GM18526 (cell line): ENCODE results near the gene ST6GALNAC4.

Source experiments
- POLR2A ChIP-seq: IDR thresholded peaks from 3 replicates; pipeline ENCODE4 v1.6.1; 2011; ENCODE audit not compliant: insufficient read length; ENCODE audit errors: extremely low read depth

The ST6GALNAC4 gene

DNA sequence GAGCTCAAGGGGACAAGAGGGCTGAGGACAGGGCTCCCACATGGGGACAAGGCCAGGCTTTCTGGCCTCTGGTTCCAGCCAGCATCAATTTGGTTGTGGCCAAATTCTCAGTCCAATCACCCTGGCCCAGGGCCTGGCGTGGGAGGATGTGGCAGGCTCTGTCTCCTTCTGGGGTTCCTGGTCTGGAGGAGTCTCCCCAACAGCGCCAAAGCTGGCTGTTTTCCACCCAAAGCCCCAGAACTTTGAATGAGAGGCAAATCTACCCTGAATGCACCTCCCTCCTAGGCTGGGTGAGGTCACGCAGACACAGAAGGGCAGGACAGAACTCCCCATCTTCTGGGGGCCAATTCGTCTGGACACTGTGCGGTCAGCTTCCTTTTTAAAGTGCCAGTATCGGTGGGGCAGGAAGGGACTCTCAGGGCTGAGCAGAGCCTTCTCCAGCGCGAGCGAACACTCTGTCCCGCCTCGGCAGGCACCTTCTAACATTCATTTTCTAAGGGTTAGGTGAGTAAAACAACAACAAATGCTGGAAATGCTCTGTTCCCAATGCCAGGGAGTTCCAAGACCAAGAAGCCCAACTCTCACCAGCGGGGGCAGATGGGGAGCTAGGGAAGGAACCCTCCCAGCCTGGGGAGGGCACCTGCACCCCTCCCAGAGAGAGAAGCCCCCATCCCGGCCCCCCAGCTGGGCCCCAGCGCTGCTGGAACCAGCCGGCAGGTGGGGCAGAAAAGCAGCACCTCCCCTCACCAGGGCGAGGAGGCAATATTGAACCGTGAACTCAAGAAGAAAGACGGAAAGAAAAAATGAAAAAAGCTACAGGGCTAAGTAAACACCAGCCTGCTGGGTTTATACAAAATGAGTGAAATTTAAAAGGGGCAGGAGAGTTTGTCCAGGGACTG, 24.5 kb upstream of the ST6GALNAC4 start:
- no peak for TF ChIP-seq POLR2A

DNA sequence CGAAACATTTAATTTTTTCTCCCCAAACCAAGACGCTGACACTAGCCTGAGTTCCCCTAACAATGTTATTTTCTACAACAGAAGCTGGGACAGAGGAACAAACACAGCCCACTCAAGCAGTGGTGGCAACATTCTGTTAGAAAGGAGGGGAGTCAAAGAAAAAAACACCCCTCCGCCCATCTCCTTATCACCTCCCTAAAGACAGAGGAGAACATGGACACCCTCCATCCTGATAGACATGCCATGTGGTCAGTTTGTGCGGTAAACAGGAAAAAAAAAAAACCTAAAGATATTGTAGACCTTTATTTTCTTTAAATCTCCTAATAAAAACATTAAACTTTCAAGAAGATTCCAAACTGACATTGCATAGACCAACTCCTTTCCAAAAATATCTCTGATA, 23.8 kb upstream of the ST6GALNAC4 start:
- TF ChIP-seq POLR2A, result no peak

DNA sequence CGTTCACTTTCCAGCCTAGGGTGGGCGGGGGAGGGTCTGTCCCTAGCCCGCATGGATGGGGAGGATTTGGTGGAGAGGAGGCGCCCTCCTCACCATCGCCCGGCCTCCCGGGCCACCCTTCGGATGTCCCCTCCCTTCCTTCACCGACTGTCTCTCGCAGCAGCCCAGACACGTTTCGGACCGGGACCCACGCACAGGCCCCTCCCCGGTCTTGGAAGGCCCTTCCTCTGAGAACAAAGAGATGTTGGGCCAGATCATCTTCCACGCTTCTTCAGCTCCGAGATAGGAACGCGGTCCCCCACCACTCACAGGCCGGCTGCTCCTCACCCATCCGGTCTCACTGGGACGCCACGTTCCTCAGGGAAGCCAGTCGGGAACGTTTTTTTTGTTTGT, 21.5 kb upstream of the ST6GALNAC4 start:
- no peak for TF ChIP-seq POLR2A

DNA sequence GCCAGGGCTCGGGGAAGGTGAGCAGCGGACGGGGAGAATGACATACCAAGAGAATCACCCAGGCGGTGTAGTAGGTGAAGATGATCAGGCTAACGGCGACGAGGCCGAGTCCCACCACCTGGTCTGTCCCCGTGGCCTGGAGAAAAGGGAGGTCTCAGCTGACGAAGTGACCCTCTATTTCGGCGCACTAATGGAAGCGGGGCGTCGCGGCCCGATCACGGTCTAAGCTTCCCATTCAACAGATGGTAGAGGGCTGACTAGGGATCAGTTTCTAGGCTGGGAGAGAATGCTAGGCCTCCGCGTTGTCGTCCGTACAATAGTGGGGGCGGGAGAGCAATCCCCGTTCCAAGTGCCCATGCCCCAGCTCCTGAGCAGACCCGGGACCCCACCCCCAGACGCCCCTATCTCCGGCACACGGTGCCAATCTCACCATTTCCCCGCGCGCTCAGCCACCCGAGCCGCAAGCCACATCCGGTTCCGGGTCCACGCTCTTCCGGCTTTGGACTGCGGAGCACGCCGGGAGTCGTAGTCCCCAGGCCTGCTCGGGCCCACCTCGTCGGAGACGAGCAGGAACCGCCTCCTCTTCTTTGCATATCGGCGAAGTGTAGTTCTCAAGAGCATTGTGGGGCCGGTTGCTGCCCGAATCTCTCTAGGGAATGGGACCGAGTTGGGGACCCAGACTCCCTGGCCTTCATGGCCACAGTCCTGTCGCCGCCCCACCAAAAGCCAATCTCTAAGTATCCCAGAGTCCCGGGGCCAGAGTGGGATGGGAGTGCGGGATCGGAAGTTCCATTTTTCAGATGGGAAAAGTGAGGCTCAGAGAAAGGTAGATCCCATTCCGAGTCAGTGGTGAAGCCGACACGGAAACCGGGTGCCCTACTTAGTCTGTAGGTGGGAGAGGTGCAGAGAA, 20.8 kb upstream of the ST6GALNAC4 start, which contains the start of gene DPM2:
DPM2 (minus strand) TSS at position 467 of the 910 bp plus-strand sequence; CDS start at position 433, 34 bp downstream.
- peak; percentile 70 for TF ChIP-seq POLR2A

DNA sequence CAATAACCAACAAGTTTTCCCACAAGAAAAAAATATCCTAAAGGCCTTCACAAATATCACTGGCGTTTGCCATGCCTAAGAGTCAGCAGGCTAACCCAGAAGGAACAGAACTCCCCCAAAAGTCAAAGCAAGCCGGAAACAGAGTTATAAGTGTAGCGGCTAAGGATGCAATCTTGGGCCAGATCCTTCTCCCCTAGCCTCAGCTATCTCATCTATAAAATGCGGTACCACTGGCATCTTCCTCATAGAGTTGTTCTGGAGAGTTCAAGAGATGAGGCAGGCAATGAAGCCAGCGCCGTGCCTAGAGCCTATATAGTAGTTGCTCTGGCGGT, 20.2 kb upstream of the ST6GALNAC4 start:
- no peak for TF ChIP-seq POLR2A

DNA sequence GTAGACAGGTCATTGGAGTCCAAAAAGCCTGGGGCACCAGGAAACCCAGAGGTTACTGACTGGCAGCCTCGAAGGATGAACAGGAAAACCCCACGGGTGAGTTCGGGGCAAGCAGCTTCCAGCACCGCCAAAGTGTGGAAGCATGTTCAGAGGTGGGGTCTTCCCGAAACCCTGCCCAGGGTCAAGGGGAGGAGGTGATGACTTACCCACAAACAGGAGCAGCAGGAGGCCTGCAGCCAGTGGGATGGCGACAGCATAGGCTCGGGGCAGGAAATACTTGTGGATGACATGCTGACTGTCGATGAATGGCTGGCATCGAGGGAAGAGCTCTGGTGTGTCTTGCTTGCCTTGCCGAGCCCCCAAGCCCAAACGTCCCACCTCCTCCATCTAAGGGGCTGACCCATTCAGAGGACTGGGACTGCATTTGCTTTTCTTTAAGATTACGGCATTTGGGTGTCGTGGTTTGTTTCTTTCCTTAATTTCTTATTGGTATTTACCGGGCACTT, 19.6 kb upstream of the ST6GALNAC4 start:
- no peak for TF ChIP-seq POLR2A

DNA sequence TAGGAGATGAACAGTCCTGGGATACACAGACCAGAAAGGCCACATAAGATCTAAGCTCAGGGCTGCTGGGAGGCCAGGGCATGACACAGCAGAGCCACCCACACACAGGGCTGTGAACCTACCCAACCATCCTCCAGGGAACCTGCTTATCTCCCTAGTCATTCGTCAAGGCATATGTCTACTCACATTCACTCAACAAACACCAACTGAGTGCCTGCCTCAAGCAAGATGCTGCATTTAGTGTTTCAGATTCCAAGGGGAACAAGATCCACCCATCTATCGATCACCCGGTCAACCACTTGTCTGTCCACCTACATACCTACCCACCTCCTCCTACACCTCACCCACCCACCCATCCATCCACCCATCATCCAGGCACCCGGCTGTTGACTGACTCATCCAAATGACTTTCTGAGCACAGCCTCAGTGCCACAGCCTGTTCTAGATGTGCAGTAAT, 19.0 kb upstream of the ST6GALNAC4 start:
- no peak for TF ChIP-seq POLR2A

DNA sequence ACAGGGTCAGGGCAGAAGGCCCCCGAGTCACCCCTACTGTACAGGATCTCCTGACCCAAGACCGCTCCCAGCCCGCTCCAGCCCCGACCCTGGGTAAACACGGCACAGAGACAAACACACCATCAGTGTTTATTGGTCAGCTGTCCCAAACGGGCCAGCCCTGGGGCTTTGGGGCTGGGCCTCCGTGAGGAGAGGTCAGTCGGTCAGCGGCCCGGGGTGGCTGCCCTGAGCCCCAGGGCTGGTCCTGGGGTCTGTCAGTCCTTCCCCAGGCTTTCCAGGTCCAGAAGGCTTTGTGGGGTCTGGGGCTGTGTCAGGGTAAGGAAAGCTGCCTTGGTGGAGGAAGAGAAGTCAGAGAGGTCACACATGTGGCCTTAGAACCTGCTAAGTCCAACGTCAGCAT, 18.1 kb upstream of the ST6GALNAC4 start:
- no peak for TF ChIP-seq POLR2A

DNA sequence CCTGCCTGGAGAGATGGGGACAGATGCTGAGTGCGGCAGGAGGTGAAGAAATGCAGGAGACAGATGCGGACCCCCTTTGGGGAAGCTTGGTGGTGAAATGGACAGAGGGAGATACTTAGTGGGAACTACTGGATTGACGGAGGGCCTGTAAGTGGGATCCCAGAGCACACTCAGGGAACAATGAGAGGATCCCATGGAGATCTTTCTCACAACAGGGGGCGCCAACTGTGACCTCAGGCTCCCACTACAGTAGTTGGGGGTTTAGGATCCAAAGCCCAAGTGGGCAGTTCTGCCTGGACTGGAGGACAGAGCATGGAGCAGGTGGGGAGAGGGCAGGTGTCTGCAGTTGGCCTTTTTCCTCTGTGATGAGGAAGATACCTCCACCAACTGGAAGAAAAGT, 17.4 kb upstream of the ST6GALNAC4 start:
- no peak for TF ChIP-seq POLR2A

DNA sequence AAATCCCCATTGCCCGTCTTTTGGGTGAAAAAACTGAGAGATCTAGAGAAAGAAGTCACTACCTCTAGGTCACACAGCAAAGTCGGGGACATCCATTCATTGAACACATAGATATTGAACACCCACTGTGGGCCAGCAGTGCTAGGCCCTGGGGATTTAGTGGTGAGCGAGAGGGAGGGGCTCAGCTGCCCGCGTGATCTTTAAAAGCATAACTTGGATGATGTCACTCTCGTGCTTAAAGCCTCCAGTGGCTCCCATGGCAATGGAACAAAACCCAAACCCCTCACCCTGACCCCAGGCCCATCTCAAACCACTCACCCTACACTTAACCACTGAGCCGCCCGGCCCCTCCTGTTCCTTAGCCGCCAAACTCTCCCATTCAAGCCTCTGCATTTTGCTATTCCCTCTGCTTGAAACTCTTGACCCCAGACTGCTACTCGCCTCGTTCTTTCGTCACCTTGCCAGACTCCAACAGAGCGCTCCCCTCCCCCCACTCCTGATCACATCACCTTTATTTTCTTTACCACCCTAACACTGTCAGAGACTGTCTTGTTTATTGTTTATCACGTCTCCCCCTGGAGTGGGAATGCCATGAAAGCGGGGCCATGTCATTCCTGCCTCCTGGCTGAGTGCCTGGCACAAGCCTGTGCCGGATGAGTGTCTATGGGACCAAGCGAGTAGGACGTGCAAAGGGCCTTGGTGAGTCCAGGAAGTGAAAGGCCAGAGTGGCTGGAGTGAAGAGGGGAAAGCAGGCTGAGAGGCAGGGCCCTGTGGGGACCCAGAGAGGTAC, 14.4 kb upstream of the ST6GALNAC4 start:
- no peak for TF ChIP-seq POLR2A

DNA sequence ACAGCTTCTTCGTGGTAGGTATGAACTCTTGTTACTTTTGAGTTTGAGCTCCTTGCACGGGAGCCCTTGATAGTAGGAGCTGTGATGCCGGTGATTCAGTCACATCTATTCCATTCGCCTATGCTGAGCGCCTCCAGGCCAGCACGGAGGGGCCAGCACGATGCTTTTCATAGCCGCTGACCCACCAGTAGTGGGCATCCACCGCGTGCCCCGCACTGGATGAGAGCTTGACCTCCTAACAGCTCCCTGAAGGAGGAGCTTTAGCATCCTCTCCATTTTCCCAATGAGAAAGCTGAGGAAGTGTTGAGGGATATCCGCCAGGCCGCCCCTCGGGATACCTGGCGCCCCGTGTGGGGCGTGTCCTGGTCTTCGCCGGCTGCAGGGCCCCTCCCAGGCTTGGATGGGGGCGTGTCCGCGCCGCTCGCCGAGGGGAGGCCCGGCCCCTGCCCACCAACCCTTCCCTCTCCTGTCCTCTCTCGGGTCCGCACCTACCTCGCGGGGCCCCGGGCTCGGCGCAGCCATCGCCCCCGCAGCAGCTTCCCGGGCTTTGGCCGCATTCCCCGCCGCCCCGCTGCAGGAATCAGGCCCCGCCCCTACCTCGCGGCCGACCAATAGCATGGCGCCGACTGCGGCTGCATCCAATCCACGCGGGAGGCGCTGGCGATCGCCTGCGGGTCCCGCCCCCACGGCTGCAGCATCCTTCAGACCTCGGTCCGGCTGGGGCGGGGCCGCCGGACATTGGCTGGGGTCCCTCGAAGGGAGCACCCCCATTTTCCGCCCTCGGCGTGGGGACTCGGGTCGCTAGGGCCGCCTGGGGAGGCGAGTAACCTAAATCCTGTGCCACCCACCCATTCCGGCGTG, 13.6 kb upstream of the ST6GALNAC4 start, which contains the start of gene PIP5KL1:
PIP5KL1 (minus strand) TSS at position 547 of the 861 bp plus-strand sequence; CDS start at position 522, 25 bp downstream.
- TF ChIP-seq POLR2A, result no peak

DNA sequence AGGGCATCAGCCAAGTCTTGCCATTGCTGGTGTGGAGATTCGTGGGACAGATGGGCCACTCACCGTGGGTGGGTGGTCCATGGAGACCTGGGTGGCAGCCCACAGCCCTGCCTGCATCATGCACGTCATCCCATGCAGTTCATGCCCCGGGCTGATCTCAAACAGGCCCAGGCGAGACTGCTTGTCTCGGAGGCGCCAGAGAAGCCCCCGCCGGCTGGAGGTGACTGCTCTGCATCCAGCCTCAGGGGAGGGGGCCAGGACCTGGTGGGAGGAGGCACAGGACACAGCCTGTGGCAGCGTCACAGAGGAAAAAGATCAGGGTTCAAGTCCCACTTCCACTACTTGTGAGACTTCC, 12.8 kb upstream of the ST6GALNAC4 start:
- no peak for TF ChIP-seq POLR2A

DNA sequence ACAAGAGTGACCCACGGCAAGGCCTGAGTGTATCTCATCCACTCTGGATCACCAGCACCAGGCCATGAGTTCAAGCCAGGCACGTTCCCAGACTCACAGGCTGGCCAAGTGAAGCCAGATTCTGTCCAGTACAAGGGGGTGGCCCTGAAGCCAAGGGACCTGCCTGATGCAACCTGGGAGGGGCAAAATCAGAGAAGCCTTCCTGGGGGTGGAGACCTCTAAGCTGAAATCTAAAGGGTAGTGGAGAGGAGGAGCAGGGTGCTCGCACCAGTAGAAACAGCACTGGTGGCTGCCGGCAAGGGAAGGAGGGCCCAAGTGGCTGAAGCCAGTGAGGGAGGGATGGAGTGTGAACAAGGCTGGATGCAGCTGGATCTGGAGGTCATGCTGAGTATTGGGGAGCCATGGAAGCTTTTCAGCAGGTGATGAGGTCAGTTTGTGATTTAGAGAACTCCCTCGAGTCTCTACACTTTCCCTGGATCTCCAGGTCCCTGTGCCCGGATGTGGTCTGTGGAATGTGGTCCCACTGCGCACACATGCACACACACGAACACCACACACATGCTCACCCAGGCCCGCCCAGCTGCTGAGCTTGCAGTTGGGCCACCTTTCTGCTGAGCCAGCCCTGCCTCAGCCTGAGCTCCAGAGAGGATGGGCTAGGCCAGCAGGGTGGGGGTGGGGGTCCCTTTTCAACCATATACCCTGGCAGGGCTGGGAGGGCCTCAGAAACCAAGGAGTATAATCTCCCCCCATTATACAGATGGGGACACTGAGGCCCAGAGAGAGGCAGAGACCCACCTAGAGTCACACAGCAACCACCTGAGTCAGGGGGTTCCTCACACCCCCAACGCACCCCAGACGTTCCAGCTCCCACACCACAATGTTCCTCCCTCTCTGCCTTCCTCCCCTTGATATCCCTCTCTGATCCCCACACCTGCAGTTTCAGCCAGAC, 12.1 kb upstream of the ST6GALNAC4 start:
- no peak for TF ChIP-seq POLR2A
